GM19463 (cell line): ENCODE measurements around the gene PRKX.
"Not testable (repeated sequence)": the region's sequence is repeated elsewhere in the genome, so short reads cannot be mapped to it uniquely, and the experiment has no call there.

Experiments used
- ATAC-seq: cut with Tn5 transposase; IDR thresholded peaks from one replicate; pipeline ENCODE4 v1.9.1; 2021; ENCODE audit warnings: mild to moderate bottlenecking, moderate library complexity; ENCODE audit not compliant: unreplicated experiment

Gene PRKX

DNA sequence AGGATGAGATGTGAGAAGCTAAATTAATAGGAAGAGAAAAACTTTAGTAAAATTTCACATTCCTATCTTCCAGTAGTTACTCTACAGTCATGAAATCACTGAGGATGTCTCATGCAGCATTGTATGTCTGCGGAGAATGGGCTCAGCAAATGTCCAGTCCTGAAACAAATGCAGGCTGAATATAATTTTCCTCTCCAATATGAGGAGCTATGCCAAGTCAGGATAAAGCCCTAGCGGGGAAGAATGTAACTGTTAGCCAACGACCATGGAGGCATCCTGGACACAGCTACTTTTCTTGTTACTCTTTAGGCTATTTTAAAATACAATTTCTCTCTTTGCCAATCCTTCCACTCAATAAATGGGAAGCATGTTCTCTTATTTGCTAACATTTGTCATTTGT lies 127.7 kb downstream of the PRKX start:
- no peak for ATAC-seq

GRCh38 chrX:3584415-3584996 lies 128.9 kb downstream of the PRKX start:
- ATAC-seq, result no peak

GRCh38 chrX:3582451-3582850 lies 131.0 kb downstream of the PRKX start:
- ATAC-seq, result no peak

GRCh38 chrX:3581609-3582108 lies 131.8 kb downstream of the PRKX start:
- no peak for ATAC-seq

DNA sequence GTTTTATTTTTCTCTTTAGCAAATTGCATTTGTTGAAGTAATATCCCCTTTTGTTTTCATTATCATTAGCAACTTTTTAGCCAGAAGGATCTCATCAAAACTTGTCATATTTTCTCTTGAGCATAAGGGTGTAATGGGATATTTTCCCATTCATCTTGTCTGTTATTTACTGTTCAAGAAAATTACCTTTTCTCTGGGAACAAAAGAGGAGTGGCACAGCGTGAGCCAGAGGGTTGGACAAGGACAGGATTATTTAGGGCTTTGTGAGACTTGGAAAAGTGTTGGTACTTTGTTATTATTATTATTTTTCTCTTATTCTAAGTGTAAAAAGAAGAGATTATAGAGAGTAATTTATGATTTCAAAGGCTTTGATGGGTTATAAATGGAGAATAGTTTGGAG lies 135.9 kb downstream of the PRKX start:
- no peak for ATAC-seq

DNA sequence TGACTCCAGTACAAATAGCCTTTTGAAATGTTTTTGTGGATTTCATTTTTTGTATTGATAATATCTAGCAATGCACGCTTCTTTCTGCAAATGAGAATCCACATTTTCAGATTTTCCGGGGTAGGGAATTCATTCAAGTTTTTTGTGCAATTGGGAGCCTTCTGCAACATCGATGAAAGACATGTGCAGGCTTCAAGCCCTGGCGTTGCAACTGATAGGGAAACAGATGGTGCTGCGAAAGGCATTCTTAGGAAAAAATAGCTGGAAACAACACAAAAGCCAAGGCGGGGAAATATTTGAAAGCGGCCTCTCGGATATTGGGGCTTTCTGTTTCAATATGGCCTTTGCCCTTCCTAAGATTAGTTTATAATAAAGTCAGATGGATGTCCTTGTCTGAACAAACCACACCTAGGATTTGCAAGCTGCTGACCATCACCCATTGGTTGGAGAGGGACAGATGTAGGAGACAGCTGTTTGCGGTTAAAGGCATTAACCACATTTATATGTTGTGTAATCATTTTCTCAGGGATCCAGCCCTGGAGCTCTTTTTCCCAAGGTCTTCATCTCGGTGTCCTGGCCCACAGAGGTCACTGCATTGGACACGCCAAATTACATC lies 136.5 kb downstream of the PRKX start:
- ATAC-seq, result no peak

- no peak for ATAC-seq
Observed at GRCh38 chrX:3567686-3568085, 145.8 kb downstream of the PRKX start.

- ATAC-seq, result no peak
Observed at GRCh38 chrX:3563451-3563850, 150.0 kb downstream of the PRKX start.

GRCh38 chrX:3560010-3560409 lies 153.4 kb downstream of the PRKX start:
- ATAC-seq, result not testable (repeated sequence)
